ENCODE data around the gene ZCCHC14.
"Not testable (repeated sequence)": the region's sequence is repeated elsewhere in the genome, so short reads cannot be mapped to it uniquely, and the experiment has no call there.

ZCCHC14 gene

DNA sequence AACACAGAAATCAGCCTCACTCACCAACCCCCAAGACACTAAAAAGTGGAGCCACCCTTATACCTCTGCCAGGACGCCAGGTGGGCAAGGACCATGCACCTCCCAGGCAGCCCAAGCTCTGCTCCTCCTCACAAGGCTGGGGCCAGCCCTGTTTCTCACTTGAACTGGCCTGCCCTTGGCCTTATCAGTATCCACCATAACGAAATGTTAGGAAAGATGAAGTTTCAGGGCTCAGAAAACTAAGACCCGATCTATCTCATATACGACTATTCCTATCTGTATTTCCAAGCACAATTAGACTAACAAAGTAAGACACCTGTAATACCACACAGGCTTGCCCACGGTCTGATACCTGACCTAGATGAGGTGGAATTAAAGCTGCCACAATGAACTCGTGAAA lies 116.2 kb downstream of the ZCCHC14 start:
- ATAC-seq, result no peak

GRCh38 chr16:87375426-87376135 lies 117.2 kb downstream of the ZCCHC14 start:
- ATAC-seq, result no peak

- ATAC-seq, result no peak
Measured at GRCh38 chr16:87374313-87374712, 118.5 kb downstream of the ZCCHC14 start.

- no peak for ATAC-seq
Measured at GRCh38 chr16:87372305-87372704, 120.5 kb downstream of the ZCCHC14 start.

DNA sequence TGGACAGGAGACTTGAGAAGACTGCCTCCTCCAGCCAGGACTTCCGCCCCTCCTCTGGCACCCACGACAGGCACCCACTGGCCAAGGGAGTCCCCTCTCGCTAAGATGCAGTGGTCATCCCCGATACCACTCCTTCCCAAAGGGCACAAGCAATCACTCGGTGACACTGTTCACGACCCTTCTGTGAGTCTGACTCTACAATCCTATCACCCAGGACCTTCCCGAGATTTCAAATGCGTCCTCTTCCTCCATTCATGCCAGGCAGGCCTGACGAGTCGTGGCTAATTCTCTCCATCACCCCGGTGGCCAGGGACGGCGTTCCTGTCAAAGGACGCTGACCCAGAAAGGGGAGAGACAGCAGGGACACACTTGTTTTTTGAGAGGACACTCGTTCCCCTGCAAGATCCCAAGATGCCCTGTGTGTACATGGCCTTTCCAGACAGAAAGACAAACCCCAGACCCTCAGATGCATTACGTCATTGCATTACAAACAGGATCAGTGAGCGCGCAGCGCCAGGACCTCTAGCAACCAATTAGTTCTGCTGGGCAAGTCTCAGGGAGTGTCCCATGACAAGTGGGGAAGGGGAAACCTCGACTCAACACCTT lies 121.5 kb downstream of the ZCCHC14 start:
- ATAC-seq, result no peak

GRCh38 chr16:87369796-87370719 lies 122.8 kb downstream of the ZCCHC14 start:
- no peak for ATAC-seq

- ATAC-seq, result no peak
Measured at GRCh38 chr16:87369117-87369765, 123.6 kb downstream of the ZCCHC14 start.

DNA sequence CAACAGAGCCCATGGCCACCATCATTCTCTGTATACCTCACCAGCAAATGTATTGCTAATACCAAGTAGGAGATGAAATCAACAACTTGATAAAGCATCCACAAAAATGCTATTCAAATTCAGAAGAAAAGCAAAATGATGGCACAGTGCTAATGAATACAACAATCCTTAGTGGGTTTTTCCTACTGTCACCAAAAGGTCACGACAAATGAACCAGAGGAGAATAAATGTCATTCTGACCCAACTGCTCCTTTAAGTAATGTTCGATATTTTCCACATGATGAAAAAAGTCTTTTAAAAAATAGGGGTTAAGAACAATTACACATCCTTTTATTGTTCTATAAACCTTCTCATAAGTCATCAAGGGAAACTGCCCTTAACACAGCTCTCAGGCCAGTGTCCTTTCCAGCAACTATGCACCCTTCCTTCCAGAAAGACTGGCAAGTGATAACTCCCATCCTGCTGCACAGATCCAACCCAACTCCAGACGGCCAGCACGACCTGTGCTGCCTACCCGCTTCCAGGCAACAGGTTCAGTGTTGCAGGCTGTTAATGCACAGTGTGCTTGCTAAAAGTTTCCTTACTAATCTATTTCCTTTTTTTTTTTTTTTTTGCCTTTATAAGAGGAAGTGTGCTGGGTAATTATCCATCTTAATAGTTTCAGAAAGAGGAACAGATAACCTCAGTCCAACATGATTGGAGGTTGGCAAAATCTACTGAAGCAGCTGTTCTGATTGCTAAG lies 124.6 kb downstream of the ZCCHC14 start:
- peak in 1 of 2 donors; percentile 13 for ATAC-seq

- no peak for ATAC-seq
Measured at GRCh38 chr16:87367529-87367928, 125.3 kb downstream of the ZCCHC14 start.

GRCh38 chr16:87366930-87367329 lies 125.9 kb downstream of the ZCCHC14 start:
- no peak for ATAC-seq

DNA sequence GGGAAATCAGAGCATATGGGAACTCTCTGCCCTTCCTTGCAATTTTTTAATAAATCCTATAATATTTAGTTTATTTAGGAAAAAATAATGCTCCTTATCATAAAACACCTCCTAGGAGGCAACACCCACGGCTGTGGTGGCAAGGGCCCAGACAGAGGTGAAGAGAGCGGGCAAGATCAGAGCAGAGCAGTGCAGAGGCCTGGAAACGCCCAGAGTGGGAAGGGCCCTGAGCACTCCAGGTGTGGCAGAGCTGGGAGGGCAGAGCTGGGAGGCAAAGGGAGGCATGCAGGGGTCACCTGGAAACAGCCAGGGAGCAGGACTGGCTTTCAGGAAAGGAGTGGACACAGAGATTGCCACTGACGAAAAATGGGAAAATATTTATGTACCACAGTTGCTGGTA lies 126.5 kb downstream of the ZCCHC14 start:
- no peak for ATAC-seq

GRCh38 chr16:87365021-87365713 lies 127.7 kb downstream of the ZCCHC14 start:
- ATAC-seq, result no peak

DNA sequence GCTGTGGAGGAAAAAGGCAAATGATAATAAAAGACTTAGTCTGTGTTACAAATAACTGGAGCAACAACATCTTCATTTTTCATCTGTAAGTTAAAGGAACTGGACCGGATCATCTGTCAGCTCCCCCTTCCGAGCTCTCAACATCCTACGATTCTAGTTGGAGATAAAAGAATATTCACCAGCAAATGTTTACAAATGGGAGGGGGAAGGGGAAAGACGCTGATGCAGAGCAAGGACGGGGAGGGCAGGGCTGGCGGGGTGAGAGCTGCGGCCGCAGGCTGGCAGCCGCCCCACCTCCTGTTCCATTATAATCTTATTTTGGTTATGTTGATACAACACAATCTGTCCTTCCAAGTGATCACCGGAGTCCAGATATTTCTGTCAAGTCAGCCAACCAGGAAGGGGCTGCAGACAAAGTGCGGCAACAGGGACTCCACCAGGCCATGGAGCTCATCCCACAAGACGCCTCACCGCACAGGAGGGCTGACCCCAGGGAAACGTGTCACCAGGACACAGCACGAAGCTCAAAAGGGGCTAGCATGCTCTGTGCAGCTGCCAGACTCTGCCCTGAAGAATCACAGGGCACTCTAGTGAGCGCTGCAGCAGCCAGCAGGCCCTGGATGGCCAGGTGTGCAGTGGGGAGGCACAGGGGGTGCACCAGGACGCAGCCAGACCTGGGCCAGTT lies 128.9 kb downstream of the ZCCHC14 start:
- no peak for ATAC-seq

GRCh38 chr16:87362828-87363559 lies 129.8 kb downstream of the ZCCHC14 start:
- not testable (repeated sequence) for ATAC-seq

- ATAC-seq, result no peak
Measured at GRCh38 chr16:87361916-87362619, 130.8 kb downstream of the ZCCHC14 start.

DNA sequence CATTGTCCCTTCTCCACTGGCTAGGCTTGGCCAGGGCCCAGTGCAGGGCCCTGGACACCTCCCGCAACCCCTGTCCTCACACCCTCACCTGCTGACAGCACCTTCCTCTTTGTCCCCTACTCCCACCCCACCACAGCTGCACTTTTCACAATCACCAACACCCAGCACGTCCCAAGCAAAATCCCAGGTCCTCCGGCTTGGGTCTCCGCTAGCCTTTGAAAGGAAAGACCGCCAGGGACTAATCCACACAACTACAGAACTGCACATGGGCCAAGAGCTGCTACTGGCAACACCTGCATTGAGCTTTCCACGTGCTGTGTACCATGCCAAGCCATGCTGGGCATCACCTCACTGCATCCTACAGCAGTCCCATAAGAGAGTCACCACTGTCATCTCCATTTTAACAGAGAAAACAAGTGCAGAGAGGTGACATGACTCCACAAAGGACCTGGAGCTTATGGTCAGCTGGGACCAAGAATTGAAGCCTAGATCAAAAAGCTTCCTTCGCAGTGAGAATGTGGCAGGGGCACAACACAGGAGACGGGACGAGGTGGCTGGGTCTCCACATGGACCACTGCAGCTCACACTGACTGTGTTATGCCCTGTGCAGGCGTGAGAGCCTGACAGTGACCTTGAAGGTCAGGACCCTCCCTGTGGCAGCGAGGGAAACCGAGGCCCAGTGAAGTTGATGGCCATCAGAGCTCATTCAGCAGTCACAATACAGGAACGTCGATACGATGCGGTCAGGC lies 131.8 kb downstream of the ZCCHC14 start:
- no peak for ATAC-seq

DNA sequence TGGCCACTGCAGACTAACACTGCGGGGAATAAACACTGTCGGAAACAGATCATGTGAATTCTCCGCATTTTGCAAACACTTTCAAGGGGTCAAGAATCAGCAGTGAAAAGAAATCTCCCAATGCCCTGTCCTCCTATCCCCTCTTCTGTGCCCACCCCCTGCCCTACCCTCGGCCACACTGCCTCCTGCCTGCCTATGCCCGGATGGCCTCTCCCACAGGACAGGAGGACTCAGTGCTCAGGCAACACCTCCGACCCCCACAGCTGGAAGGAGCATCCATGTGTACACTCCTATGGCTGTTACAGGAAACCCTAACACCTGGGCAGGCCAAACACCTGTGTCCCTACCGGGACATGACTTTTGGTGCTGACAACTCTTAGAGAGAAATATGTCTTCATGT lies 133.7 kb downstream of the ZCCHC14 start:
- no peak for ATAC-seq

- no peak for ATAC-seq
Measured at GRCh38 chr16:87358696-87359095, 134.1 kb downstream of the ZCCHC14 start.

GRCh38 chr16:87358250-87358649 lies 134.6 kb downstream of the ZCCHC14 start:
- no peak for ATAC-seq

Measured in activated CD4-positive, CD25-positive, alpha-beta regulatory T cell treated with anti-CD3 and anti-CD28 coated beads, Interleukin-2, amount 50 U/mL, for 24 hours (primary cell).